ENCODE results near the gene MACROD2. TPM values are rescaled to one million over a fixed set of nuclear protein-coding genes. Genes with fewer than 3 reads are reported as not detected.

MACROD2 gene
- total and polyA plus RNA-seq, 2 of the 4 experiments (the other 2 are of a cell fraction): not detected

DNA sequence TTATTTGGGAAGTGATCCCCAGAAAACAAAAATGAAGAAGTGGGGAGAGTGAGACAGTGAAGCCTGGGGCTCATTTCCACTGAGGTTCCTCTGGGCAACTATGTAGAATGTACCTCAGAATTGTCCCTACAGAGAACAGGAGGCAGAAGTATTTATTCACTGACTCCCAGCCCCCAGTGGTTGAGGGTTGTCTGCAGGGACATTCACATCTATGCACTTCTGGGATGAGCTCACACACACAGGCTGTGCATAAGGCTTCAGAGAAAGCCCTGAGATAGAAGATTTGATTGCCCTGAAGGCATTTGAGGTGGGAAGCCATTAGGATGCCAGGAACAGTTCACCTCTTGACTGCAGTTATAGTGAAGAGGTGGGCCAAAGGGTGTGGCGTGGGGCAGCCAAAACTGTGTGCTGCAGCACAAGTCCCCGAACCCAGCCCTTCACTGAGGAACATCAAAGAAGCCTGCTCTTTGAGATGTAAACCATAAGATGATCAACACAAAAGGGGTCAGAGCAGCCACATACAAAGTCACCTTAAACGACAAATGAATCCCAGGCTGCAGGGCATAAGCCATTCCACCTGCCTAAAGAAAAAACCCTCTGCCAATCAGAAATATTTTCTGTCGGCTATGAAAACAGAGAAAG is 1195.9 kb downstream of the MACROD2 start:
- Histone ChIP-seq H3K36me3 (ENCODE audit: control insufficient read depth, insufficient read depth, low read length) (no peaks in the 10 kb centered on the region), H2BK120ac (ENCODE audit: low read depth, low read length) (no peak overlapping the region), H3K9ac (ENCODE audit: low read depth, low read length) (no peak overlapping the region), H4K20me1 (ENCODE audit: insufficient read depth, low read length) (no peaks in the 10 kb centered on the region), H3K18ac (ENCODE audit: low read depth, low read length) (no peak overlapping the region), H2AK5ac (ENCODE audit: low read depth, low read length) (no peak overlapping the region), H3K4me2 (ENCODE audit: low read depth, low read length) (no peak overlapping the region), H3K9me1 (ENCODE audit: insufficient read depth, low read length) (no peaks in the 10 kb centered on the region), H3K9me3 (ENCODE audit: control insufficient read depth, insufficient read depth, low read length) (0 out of 2 replicates have a peak, but pooled peaks cover 4% of the 10 kb centered on the region), H3K27ac (ENCODE audit: insufficient read depth, low read length) (no peak overlapping the region), H3K14ac (replicated peaks; ENCODE audit: low read depth, low read length) (no peak overlapping the region), H3K79me1 (ENCODE audit: low read depth in 1 of 2, low read length in 2 of 2) (no peaks in the 10 kb centered on the region), H2BK5ac (ENCODE audit: low read depth, low read length, poor library complexity, severe bottlenecking) (no peak overlapping the region), H2AK9ac (replicated peaks; ENCODE audit: low read depth, low read length, poor library complexity) (no peak overlapping the region), H3K4me1 (ENCODE audit: control insufficient read depth, insufficient read depth, low read length) (no peaks in the 10 kb centered on the region), H3K4me3 (ENCODE audit: insufficient read depth, low read depth, low read length) (no peak overlapping the region), H4K91ac (ENCODE audit: insufficient read depth, low read depth, low read length) (no peak overlapping the region), H2BK15ac (ENCODE audit: low read depth, low read length) (no peak overlapping the region), H3K23ac (ENCODE audit: low read depth, low read length) (no peak overlapping the region), H3K56ac (ENCODE audit: extremely low read depth, insufficient read depth, low read length) (no peak overlapping the region), H4K5ac (ENCODE audit: low read depth, low read length) (no peak overlapping the region), H3K27me3 (ENCODE audit: control insufficient read depth, insufficient read depth, low read length) (no peaks in the 10 kb centered on the region), H4K8ac (ENCODE audit: low read depth in 2 of 2, low read length in 2 of 2) (no peak overlapping the region), H2BK20ac (ENCODE audit: low read depth, low read length) (no peak overlapping the region), H2AFZ (replicated peaks; ENCODE audit: low read length, poor library complexity) (no peak overlapping the region), H3K4ac (ENCODE audit: low read depth, low read length) (no peak overlapping the region)
- BruUV-seq (replicated peaks): no TSS peak
- dilution Hi-C loops (cut with HindIII; ENCODE audit: low sequenced_read_pairs, unreplicated experiment): no loop called here
- TF ChIP-seq RFX5 (IDR thresholded peaks at IDR 0.05; ENCODE audit: low read depth, low read length) (no peak), RAD21 (IDR thresholded peaks at IDR 0.05; ENCODE audit: low read length) (no peak), NFE2L2 (IDR thresholded peaks at IDR 0.05; ENCODE audit: low read depth, low read length) (no peak), MAZ (IDR thresholded peaks at IDR 0.05; ENCODE audit: borderline replicate concordance, low read depth, low read length) (no peak), MXI1 (IDR thresholded peaks at IDR 0.05; ENCODE audit: borderline replicate concordance, low read depth, low read length) (no peak), MAFK (IDR thresholded peaks at IDR 0.05; ENCODE audit: low read depth, low read length) (no peak), BHLHE40 (IDR thresholded peaks at IDR 0.05; ENCODE audit: low read depth, low read length) (no peak), POLR2A (IDR thresholded peaks at IDR 0.05; ENCODE audit: low read depth, low read length) (no peak), SMC3 (IDR thresholded peaks at IDR 0.05; ENCODE audit: low read depth, low read length) (no peak), CHD1 (IDR thresholded peaks at IDR 0.05; ENCODE audit: low read depth, low read length) (no peak), FOS (IDR thresholded peaks at IDR 0.05; ENCODE audit: low read depth, low read length) (no peak), CEBPB (IDR thresholded peaks at IDR 0.05; ENCODE audit: low read depth, low read length) (no peak), RCOR1 (IDR thresholded peaks at IDR 0.05; ENCODE audit: insufficient replicate concordance, low read length) (no peak)
- TF ChIP-seq, protein P1, sequence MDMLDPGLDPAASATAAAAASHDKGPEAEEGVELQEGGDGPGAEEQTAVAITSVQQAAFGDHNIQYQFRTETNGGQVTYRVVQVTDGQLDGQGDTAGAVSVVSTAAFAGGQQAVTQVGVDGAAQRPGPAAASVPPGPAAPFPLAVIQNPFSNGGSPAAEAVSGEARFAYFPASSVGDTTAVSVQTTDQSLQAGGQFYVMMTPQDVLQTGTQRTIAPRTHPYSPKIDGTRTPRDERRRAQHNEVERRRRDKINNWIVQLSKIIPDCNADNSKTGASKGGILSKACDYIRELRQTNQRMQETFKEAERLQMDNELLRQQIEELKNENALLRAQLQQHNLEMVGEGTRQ (IDR thresholded peaks at IDR 0.05; ENCODE audit: low read depth, low read length): no peak
- TF ChIP-seq, protein P2, sequence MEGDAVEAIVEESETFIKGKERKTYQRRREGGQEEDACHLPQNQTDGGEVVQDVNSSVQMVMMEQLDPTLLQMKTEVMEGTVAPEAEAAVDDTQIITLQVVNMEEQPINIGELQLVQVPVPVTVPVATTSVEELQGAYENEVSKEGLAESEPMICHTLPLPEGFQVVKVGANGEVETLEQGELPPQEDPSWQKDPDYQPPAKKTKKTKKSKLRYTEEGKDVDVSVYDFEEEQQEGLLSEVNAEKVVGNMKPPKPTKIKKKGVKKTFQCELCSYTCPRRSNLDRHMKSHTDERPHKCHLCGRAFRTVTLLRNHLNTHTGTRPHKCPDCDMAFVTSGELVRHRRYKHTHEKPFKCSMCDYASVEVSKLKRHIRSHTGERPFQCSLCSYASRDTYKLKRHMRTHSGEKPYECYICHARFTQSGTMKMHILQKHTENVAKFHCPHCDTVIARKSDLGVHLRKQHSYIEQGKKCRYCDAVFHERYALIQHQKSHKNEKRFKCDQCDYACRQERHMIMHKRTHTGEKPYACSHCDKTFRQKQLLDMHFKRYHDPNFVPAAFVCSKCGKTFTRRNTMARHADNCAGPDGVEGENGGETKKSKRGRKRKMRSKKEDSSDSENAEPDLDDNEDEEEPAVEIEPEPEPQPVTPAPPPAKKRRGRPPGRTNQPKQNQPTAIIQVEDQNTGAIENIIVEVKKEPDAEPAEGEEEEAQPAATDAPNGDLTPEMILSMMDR (conservative IDR thresholded peaks at IDR 0.05; ENCODE audit: low read depth, low read length): no peak
- TF ChIP-seq, protein P3, sequence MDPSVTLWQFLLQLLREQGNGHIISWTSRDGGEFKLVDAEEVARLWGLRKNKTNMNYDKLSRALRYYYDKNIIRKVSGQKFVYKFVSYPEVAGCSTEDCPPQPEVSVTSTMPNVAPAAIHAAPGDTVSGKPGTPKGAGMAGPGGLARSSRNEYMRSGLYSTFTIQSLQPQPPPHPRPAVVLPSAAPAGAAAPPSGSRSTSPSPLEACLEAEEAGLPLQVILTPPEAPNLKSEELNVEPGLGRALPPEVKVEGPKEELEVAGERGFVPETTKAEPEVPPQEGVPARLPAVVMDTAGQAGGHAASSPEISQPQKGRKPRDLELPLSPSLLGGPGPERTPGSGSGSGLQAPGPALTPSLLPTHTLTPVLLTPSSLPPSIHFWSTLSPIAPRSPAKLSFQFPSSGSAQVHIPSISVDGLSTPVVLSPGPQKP (IDR thresholded peaks at IDR 0.05; ENCODE audit: borderline replicate concordance, low read depth, low read length): no peak
- in situ Hi-C loops (cut with MboI; ENCODE audit: low sequenced_read_pairs): no loop called here
- no CpG with 5 or more reads among the region's 4 CpGs for WGBS, 2 experiments (ENCODE audit: extremely low coverage in 2 of 2, insufficient read length in 1 of 2)
- ChIA-PET POLR2A (ENCODE audit: unreplicated experiment) (no interaction called here), CTCF (no interaction called here)
- ATAC-seq (ENCODE audit: low read depth): no peak
- DNase-seq: no peak
- intact Hi-C loops (cut with micrococcal nuclease): no loop called here

All from IMR-90 (cell line).